Measurements from ENCODE around the gene TIFAB.
A peak's percentile ranks its signal among the peaks of the same experiment; 100 is the strongest.

TIFAB gene

DNA sequence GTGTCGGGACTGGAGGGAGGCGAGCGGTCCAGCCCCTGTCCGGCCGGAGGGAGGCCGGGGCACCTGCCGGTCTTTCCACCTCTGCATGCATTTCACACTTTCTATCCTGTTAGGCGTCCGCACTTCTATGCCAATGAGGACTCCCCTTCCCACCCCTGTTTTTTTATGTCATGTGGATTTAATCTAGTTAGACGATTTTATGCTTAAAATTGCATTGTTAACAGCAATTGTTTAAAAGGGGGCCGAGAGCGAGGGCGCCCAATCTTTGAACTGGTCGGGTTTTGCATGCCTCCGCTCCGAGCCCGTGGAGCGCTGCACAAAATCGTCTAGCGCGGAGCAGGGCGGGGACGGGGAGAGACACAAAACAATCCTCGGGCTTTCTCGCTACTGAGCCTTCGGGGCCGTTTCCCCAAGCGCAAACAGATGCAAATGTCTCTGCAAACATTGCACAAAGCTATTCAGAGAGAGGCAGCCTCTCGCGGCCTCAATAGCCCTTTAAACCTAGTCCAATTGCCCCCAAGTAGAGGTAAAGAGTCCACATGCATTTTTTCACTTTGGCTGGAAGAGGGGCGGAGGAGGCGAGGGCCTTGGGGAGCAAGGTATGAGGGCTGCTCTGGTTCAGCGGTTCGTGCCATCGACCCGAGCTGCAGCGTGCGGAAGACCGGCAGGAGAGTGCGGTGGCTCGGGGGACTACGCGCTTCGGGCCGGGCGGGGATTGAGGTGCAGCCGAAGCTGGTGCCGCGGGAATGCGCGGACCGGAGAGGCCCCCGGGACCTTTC is 37.5 kb upstream of the TIFAB start:
- ATAC-seq: no peak
- TF ChIP-seq, protein P1, sequence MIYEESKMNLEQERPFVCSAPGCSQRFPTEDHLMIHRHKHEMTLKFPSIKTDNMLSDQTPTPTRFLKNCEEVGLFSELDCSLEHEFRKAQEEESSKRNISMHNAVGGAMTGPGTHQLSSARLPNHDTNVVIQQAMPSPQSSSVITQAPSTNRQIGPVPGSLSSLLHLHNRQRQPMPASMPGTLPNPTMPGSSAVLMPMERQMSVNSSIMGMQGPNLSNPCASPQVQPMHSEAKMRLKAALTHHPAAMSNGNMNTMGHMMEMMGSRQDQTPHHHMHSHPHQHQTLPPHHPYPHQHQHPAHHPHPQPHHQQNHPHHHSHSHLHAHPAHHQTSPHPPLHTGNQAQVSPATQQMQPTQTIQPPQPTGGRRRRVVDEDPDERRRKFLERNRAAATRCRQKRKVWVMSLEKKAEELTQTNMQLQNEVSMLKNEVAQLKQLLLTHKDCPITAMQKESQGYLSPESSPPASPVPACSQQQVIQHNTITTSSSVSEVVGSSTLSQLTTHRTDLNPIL (CRISPR knock-in tag; IDR thresholded peaks at IDR 0.05; ENCODE audit: low read depth): no peak
- TF ChIP-seq, protein P2, sequence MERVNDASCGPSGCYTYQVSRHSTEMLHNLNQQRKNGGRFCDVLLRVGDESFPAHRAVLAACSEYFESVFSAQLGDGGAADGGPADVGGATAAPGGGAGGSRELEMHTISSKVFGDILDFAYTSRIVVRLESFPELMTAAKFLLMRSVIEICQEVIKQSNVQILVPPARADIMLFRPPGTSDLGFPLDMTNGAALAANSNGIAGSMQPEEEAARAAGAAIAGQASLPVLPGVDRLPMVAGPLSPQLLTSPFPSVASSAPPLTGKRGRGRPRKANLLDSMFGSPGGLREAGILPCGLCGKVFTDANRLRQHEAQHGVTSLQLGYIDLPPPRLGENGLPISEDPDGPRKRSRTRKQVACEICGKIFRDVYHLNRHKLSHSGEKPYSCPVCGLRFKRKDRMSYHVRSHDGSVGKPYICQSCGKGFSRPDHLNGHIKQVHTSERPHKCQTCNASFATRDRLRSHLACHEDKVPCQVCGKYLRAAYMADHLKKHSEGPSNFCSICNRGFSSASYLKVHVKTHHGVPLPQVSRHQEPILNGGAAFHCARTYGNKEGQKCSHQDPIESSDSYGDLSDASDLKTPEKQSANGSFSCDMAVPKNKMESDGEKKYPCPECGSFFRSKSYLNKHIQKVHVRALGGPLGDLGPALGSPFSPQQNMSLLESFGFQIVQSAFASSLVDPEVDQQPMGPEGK (CRISPR knock-in tag; IDR thresholded peaks at IDR 0.05; ENCODE audit: borderline replicate concordance): no peak
- TF ChIP-seq, protein P3, sequence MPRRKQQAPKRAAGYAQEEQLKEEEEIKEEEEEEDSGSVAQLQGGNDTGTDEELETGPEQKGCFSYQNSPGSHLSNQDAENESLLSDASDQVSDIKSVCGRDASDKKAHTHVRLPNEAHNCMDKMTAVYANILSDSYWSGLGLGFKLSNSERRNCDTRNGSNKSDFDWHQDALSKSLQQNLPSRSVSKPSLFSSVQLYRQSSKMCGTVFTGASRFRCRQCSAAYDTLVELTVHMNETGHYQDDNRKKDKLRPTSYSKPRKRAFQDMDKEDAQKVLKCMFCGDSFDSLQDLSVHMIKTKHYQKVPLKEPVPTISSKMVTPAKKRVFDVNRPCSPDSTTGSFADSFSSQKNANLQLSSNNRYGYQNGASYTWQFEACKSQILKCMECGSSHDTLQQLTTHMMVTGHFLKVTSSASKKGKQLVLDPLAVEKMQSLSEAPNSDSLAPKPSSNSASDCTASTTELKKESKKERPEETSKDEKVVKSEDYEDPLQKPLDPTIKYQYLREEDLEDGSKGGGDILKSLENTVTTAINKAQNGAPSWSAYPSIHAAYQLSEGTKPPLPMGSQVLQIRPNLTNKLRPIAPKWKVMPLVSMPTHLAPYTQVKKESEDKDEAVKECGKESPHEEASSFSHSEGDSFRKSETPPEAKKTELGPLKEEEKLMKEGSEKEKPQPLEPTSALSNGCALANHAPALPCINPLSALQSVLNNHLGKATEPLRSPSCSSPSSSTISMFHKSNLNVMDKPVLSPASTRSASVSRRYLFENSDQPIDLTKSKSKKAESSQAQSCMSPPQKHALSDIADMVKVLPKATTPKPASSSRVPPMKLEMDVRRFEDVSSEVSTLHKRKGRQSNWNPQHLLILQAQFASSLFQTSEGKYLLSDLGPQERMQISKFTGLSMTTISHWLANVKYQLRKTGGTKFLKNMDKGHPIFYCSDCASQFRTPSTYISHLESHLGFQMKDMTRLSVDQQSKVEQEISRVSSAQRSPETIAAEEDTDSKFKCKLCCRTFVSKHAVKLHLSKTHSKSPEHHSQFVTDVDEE (CRISPR knock-in tag; IDR thresholded peaks at IDR 0.05): no peak
- no peak for TF ChIP-seq ISL1 (CRISPR knock-in tag; IDR thresholded peaks at IDR 0.05)
- no peak for TF ChIP-seq TCF4 (CRISPR knock-in tag; IDR thresholded peaks at IDR 0.05; ENCODE audit: borderline replicate concordance)
- TF ChIP-seq CSDC2 (CRISPR knock-in tag; IDR thresholded peaks at IDR 0.05): no peak
- TF ChIP-seq TOX (CRISPR knock-in tag; IDR thresholded peaks at IDR 0.05; ENCODE audit: borderline replicate concordance): no peak
- TF ChIP-seq ARNTL (CRISPR knock-in tag; IDR thresholded peaks at IDR 0.05; ENCODE audit: borderline replicate concordance, low read depth): no peak
- no peak for TF ChIP-seq ZFP30 (CRISPR knock-in tag; IDR thresholded peaks at IDR 0.05)
- TF ChIP-seq ZFP3 (CRISPR knock-in tag; IDR thresholded peaks at IDR 0.05): no peak
- TF ChIP-seq ZC3H10 (CRISPR knock-in tag; IDR thresholded peaks at IDR 0.05): no peak
- TF ChIP-seq GLIS3 (CRISPR knock-in tag; IDR thresholded peaks at IDR 0.05): no peak
- TF ChIP-seq CSRNP3 (CRISPR knock-in tag; IDR thresholded peaks at IDR 0.05): no peak

DNA sequence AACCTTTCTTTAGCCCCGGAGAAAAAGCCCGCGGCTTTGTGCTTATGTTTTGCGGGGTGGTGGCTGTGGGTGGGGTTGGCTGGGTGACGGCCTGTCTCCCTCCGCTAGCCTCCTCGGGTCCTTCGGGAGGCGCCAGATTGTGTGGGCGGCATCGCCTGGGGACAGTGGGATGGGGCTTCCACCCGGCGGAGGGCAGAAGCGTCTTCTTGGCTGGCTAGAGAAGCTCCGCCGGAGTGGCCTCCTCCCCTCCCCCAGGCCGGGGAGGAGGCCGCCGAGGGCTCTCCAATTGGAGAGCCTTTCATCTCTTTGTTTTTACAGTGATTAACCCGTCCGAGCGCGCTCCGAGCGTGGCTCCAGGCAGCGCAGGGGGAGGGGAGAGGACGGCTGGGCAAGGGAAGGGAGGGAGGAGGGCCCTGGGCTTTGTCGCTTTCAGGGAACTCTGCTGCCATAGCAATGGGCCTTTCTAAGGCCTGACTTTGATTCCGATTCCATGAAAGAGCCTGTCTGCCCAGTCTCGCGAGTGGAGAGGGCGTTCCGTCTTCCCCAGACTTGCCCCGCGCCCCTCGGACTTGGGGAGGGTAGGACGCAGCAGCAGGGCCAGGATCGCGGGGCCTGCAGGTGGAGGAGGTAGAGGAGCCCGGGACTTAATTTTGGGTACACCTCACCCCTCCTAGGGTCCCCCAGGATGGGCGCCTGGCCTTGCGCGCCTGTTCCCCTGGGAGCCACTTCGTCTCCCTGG is 36.7 kb upstream of the TIFAB start:
- no peak for TF ChIP-seq ZNF70 (CRISPR knock-in tag; IDR thresholded peaks at IDR 0.05)
- TF ChIP-seq, protein P3 (CRISPR knock-in tag; IDR thresholded peaks at IDR 0.05): no peak
- TF ChIP-seq CSDC2 (CRISPR knock-in tag; IDR thresholded peaks at IDR 0.05): no peak
- no peak for TF ChIP-seq ZC3H10 (CRISPR knock-in tag; IDR thresholded peaks at IDR 0.05)
- TF ChIP-seq CSRNP3 (CRISPR knock-in tag; IDR thresholded peaks at IDR 0.05): no peak
- TF ChIP-seq SNAI2 (CRISPR knock-in tag; IDR thresholded peaks at IDR 0.05): no peak
- no peak for TF ChIP-seq ISL1 (CRISPR knock-in tag; IDR thresholded peaks at IDR 0.05)
- TF ChIP-seq TCF4 (CRISPR knock-in tag; IDR thresholded peaks at IDR 0.05; ENCODE audit: borderline replicate concordance): no peak
- TF ChIP-seq POU6F1 (CRISPR knock-in tag; IDR thresholded peaks at IDR 0.05; ENCODE audit: borderline replicate concordance, low read depth): no peak
- no peak for TF ChIP-seq ESRRG (CRISPR knock-in tag; IDR thresholded peaks at IDR 0.05)
- TF ChIP-seq TOX (CRISPR knock-in tag; IDR thresholded peaks at IDR 0.05; ENCODE audit: borderline replicate concordance): no peak
- TF ChIP-seq GLIS3 (CRISPR knock-in tag; IDR thresholded peaks at IDR 0.05): no peak
- peak; percentile 69 for ATAC-seq
